Pancreas (tissue), 10 donors: ENCODE measurements around the gene MATN4. TPM values are rescaled to one million over a fixed set of nuclear protein-coding genes. Genes with fewer than 3 reads are reported as not detected.
A peak's percentile ranks its signal among the peaks of the same experiment; 100 is the strongest.

Experiments used
- ATAC-seq, 4 donors: fragments of 200-7000 bp; cut with Tn5 transposase; one replicate each; pipeline versions ENCODE4 v1.8.0 to v1.9.1; 2020; ENCODE audit warnings: mild to moderate bottlenecking in 4 of 4, moderate library complexity in 4 of 4
- DNase-seq, 6 donors: peaks; one replicate each; pipeline ENCODE4 v3.0.0-alpha.2; 2020
- FAIRE-seq: peaks from 2 replicates; lab custom pipeline; 2012; peaks lifted over from hg19 to GRCh38; lab: Jason Lieb, UNC
- H3K27ac ChIP-seq, 4 donors: fragments of 200-600 bp; sonication (generic); 1 replicate in 3 of 4; 2 replicates in 1 of 4; pipeline versions ENCODE4 v1.5.0 to v1.8.0; 2020
- H3K27me3 ChIP-seq, 4 donors: fragments of 200-600 bp; one replicate each; pipeline ENCODE4 v1.8.0; 2021
- H3K36me3 ChIP-seq, 3 donors: fragments of 200-600 bp; sonication (generic) in 1 of 3; one replicate each; pipeline versions ENCODE4 v1.5.0 to v1.8.0; 2020 to 2021
- H3K4me1 ChIP-seq, 3 donors: fragments of 200-600 bp; one replicate each; pipeline ENCODE4 v1.8.0; 2021
- H3K4me3 ChIP-seq, 4 donors: fragments of 200-600 bp; sonication (generic) in 2 of 4; one replicate each; pipeline versions ENCODE4 v1.5.0 to v1.8.0; 2020 to 2021
- H3K9me3 ChIP-seq, 4 donors: fragments of 200-600 bp; one replicate each; pipeline ENCODE4 v1.8.0; 2021
- WGBS, 2 donors: extraction: QIAGEN DNeasy Blood & Tissue Kit; methylation state at CpG; one replicate each; pipeline ENCODE4 v1.1.7; 2013; 5-methylcytosine and 5-hydroxymethylcytosine counted together
- intact Hi-C, 3 donors: fragments of 100-400 bp; cut with DNase I; formaldehyde crosslinking; loops; one replicate each; pipeline versions ENCODE4 v1.11.1 to v1.14.2; 2022
- polyA plus RNA-seq, 2 donors: library from polyadenylated mRNA; stranded (reverse); fragments of 200-250 nt; gene quantifications; one replicate each; pipeline ENCODE4 v1.2.3, GENCODE V29; 2013
- total RNA-seq, 6 donors: library from RNA; stranded (reverse); fragmentation: NEBNext Ultra II Directional in 4 of 6; extraction: Animal tissue kit (Norgen Biotek cat#: 25700) in 4 of 6; gene quantifications; one replicate each; pipeline versions ENCODE4 v1.2.1 to v1.2.4, GENCODE V29; 2021 to 2023
- TF ChIP-seq, protein P1 (sequence below), 4 donors: fragments of 200-600 bp; sonication (generic) in 3 of 4; IDR thresholded peaks; one replicate each; pipeline versions ENCODE4 v1.5.0 to v1.8.0; 2021; ENCODE audit warnings: antibody characterized with exemption in 4 of 4
- donor health status: healthy with polysubstance abuse.
- donor health status: DM: no; HTN: no; CAD: no; lungs with moderate emphysema.
- donor health status: DM: no; HTN: no; CAD: no.
- donor health status: control.
- donor health status: control.
- donor health status: Bipolar disorder and iron deficiency.
- donor health status: DM: yes; HTN: yes; CAD: no.
- donor health status: DM: no; HTN: no; CAD: no.
- donor health status: DM: no; HTN: no; CAD: no.
- donor health status: DM: yes; HTN: yes; CAD: no.

Gene MATN4
- total and polyA plus RNA-seq, 8 donors: 0.89 to 6.4 (median 2.3) TPM

DNA sequence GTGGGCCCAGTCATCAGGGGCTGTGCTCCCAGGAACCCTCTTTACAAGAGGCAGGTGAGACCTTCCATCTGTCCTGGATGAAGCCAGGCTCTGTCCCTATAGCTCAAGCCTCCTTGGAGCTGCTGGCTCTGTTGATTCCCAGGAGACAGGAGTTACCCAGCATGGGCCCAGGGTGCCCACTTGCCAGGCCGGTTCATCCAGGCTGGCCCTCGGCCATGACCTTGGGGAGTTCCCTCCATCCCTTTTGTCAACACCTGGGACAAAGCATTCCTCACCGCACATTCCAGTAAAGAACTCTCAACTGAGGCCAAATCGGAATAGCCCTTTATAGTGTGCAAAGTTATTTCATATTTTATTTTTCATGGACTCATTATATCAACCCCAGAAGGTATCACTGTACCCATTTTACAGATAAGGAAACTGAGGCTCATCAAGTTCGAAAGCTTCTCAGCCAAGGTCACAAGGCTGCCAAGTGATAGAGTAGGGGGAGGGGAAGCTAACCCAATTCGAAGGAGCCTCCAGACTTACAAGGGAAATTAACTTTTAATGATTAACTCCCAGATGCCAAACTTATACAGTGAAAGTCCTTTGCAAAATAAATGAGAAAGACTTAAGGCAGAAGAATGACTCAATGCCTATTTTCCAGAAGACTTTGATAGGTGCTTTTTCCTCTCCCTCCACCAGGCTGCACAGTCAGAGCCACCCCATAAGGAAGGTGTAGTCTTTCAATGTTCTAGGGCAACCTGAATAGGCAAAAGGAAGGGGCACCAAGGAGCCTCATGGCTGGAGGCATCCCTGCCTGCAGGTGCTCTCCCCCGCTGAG is 21.6 kb upstream of the MATN4 start:
- whole genome bisulfite sequencing, 2 donors: 25 to 30% methylated on average over 7 of the region's 7 CpGs
- TF ChIP-seq, protein P1, sequence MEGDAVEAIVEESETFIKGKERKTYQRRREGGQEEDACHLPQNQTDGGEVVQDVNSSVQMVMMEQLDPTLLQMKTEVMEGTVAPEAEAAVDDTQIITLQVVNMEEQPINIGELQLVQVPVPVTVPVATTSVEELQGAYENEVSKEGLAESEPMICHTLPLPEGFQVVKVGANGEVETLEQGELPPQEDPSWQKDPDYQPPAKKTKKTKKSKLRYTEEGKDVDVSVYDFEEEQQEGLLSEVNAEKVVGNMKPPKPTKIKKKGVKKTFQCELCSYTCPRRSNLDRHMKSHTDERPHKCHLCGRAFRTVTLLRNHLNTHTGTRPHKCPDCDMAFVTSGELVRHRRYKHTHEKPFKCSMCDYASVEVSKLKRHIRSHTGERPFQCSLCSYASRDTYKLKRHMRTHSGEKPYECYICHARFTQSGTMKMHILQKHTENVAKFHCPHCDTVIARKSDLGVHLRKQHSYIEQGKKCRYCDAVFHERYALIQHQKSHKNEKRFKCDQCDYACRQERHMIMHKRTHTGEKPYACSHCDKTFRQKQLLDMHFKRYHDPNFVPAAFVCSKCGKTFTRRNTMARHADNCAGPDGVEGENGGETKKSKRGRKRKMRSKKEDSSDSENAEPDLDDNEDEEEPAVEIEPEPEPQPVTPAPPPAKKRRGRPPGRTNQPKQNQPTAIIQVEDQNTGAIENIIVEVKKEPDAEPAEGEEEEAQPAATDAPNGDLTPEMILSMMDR (IDR thresholded peaks at IDR 0.05): no peak
- intact Hi-C loops: no loop called here

DNA sequence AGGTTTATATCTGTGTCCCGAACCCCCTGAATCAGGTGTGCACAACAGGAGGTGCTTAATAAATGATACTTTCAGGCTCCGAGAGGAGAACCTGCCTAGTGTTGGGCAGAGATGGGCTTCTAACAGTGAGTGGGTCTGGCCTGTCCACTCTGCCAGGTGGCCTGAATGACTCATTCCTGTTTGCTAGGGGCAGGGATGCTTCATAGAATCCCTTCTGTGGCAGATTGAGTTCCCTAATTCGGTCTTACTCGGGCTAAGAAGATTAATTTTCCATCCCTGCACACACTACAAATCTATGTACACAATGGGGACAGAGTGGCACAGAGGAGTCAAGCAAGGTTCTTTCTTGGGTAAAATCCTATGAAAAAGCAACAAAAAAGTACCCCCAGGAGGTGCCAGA is 20.4 kb upstream of the MATN4 start:
- H3K9me3 ChIP-seq: no peaks in the 10 kb centered on the region
- H3K4me1 ChIP-seq: peaks cover 0 to 25% (median 12%) of the 10 kb centered on the region in 3 donors
- peak in 1 of 6 donors; percentile 18 for DNase-seq
- H3K27ac ChIP-seq: peak overlapping the region in 1 of 4 donors; percentile 50
- H3K27me3 ChIP-seq: no peaks in the 10 kb centered on the region
- no peak for FAIRE-seq
- H3K4me3 ChIP-seq: no peak overlapping the region
- intact Hi-C loops: no loop called here
- ATAC-seq: no peak
- peaks cover 0 to 79% (median 17%) of the 10 kb centered on the region in 3 donors for H3K36me3 ChIP-seq
- 81 to 86% methylated on average over 4 of the region's 4 CpGs for WGBS, 2 donors
- TF ChIP-seq, protein P1 (IDR thresholded peaks at IDR 0.05): no peak

More for the DNA sequence above, 21.6 kb upstream of the MATN4 start:
- FAIRE-seq: no peak
- H3K36me3 ChIP-seq: peaks cover 0 to 89% (median 17%) of the 10 kb centered on the region in 3 donors
- peak overlapping the region in 1 of 4 donors; percentile 50 for H3K27ac ChIP-seq
- no peak overlapping the region for H3K4me3 ChIP-seq
- peaks cover 0 to 25% (median 12%) of the 10 kb centered on the region in 3 donors for H3K4me1 ChIP-seq
- DNase-seq: peak in 5 of 6 donors; percentile 67 to 76 (median 73)
- H3K27me3 ChIP-seq: no peaks in the 10 kb centered on the region
- ATAC-seq: peak; percentile 61 to 82 (median 72)
- H3K9me3 ChIP-seq: no peaks in the 10 kb centered on the region

DNA sequence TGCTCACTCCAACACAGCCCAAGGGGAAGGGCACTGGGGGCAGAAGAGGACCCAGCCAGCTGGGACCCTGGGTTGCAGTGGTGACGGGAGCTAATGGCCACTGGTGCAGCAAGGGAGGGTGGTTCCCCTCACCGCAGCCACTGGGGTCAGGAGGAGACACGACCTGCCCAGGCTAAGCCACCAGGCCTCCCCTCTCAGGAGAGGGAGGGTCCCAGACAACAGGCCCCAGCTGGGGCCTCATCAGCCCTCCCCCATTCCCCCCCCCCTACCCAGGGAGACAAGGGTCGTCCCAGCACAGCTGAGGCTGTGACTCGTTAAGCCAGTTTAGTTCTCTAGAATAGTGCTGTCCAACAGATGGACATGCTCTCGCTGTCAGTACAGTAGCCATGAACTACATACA is 17.3 kb upstream of the MATN4 start:
- intact Hi-C loops: no loop called here
- Histone ChIP-seq H3K9me3 (no peaks in the 10 kb centered on the region), H3K36me3 (peaks cover 0 to 48% (median 3%) of the 10 kb centered on the region in 3 donors), H3K27ac (no peak overlapping the region), H3K27me3 (no peaks in the 10 kb centered on the region), H3K4me3 (no peak overlapping the region), H3K4me1 (peaks cover 0 to 24% (median 11%) of the 10 kb centered on the region in 3 donors)
- FAIRE-seq: no peak
- WGBS, 2 donors: 60 to 67% methylated on average over 6 of the region's 6 CpGs
- no peak for ATAC-seq
- TF ChIP-seq, protein P1 (IDR thresholded peaks at IDR 0.05): no peak
- no peak for DNase-seq

DNA sequence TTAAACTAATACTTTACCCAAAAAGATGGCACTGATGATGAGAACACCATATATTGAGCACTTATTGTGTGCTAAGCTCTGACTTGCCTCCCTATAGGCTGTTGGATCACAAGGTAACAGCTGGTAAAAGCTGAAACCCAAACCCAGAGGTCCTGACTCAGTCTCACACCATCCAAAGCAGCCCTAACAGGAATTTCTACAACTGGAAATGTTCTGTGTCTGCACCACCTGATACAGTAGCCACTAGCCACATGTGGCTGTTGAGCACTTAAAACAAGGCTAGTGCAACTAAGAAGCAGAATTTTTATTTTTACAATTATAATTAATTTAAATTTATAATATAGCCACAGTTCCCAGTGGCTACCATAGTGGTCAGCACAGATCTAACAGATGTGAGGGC is 15.6 kb upstream of the MATN4 start:
- TF ChIP-seq, protein P1 (IDR thresholded peaks at IDR 0.05): no peak
- intact Hi-C loops: no loop called here

More for the DNA sequence above, 15.6 kb upstream of the MATN4 start:
- Histone ChIP-seq H3K4me1 (peaks cover 0 to 11% (median 0%) of the 10 kb centered on the region in 3 donors), H3K4me3 (no peak overlapping the region), H3K27me3 (no peaks in the 10 kb centered on the region), H3K27ac (peak overlapping the region in 2 of 4 donors; percentile 29 to 44), H3K9me3 (no peaks in the 10 kb centered on the region), H3K36me3 (peaks cover 0 to 33% (median 0%) of the 10 kb centered on the region in 3 donors)
- DNase-seq (no peak), ATAC-seq (peak in 2 of 4 donors; percentile 10 to 19), FAIRE-seq (no peak)
